ENCODE measurements around the gene B3GAT1. TPM values are rescaled to one million over a fixed set of nuclear protein-coding genes. Genes with fewer than 3 reads are reported as not detected.

The B3GAT1 gene
- total and polyA plus RNA-seq, 2 of the 13 experiments (the other 11 are each of a cell fraction or from before 2014, with no cell fraction given): not detected

GRCh38 chr11:134337051-134337450 is 75.0 kb downstream of the B3GAT1 start:
- H3K36me3 ChIP-seq (replicated peaks in 1 of 2; ENCODE audit: control insufficient read depth in 1 of 2, insufficient read depth in 2 of 2, low read length in 2 of 2): no peaks in the 10 kb centered on the region
- no peaks in the 10 kb centered on the region for H3K4me1 ChIP-seq (ENCODE audit: insufficient read depth, low read length)
- POLR2A ChIA-PET: no interaction called here
- BruUV-seq (replicated peaks): no TSS peak
- H4K20me1 ChIP-seq (ENCODE audit: insufficient read depth, low read length): 0 out of 2 replicates have a peak, but pooled peaks cover 3% of the 10 kb centered on the region
- intact Hi-C loops (cut with micrococcal nuclease; ENCODE audit: unreplicated experiment) (no loop called here), in situ Hi-C loops (cut with HindIII; ENCODE audit: extremely low pct_ligation_motif_present, low pct_unique_long_range_greater_than_20kb) (no loop called here)
- no peak overlapping the region for H3K4me2 ChIP-seq (ENCODE audit: low read depth, low read length)
- DNase-seq (ENCODE audit: low spot score): no peak
- H2AFZ ChIP-seq (ENCODE audit: low read length): no peak overlapping the region
- no peak overlapping the region for H3K9ac ChIP-seq (ENCODE audit: insufficient read depth, low read depth, low read length)
- no peaks in the 10 kb centered on the region for H3K9me3 ChIP-seq (ENCODE audit: low read length)
- no peak for FAIRE-seq
- ATAC-seq: no peak
- 50% methylated on average over 2 of the region's 4 CpGs for WGBS (ENCODE audit: low lambda C conversion rate)
- peaks cover 0 to 10% of the 10 kb centered on the region in 2 experiments; a peak in 3 of 5 replicates for H3K27me3 ChIP-seq (ENCODE audit: control insufficient read depth in 1 of 2, insufficient read depth in 2 of 2, low read length in 2 of 2)
- CTCF ChIA-PET (ENCODE audit: low intra/inter-chr PET ratio, low total read pairs): no interaction called here
- no peaks in the 10 kb centered on the region for H3K79me2 ChIP-seq (ENCODE audit: insufficient read depth, low read length)
- H3K4me3 ChIP-seq (replicated peaks in 1 of 3; ENCODE audit: insufficient read depth in 1 of 3, low read depth in 2 of 3, low read length in 3 of 3): no peak overlapping the region
- TF ChIP-seq SOX6 (IDR thresholded peaks at IDR 0.05): no peak
- no peak for TF ChIP-seq SOX6 (CRISPR knock-in tag; IDR thresholded peaks at IDR 0.05)
- no peak for TF ChIP-seq ZNF484 (CRISPR knock-in tag; IDR thresholded peaks at IDR 0.05; ENCODE audit: borderline replicate concordance, low read depth)
- no peak for TF ChIP-seq DNMT3B (CRISPR knock-in tag; conservative IDR thresholded peaks at IDR 0.05)
- TF ChIP-seq SIX1 (CRISPR knock-in tag; IDR thresholded peaks at IDR 0.05; ENCODE audit: borderline replicate concordance): no peak
- no peak for TF ChIP-seq PITX1 (CRISPR knock-in tag; IDR thresholded peaks at IDR 0.05)
- no peak for TF ChIP-seq RAD51 (IDR thresholded peaks at IDR 0.05; ENCODE audit: borderline replicate concordance)
- no peak for TF ChIP-seq FOXP4 (CRISPR knock-in tag; IDR thresholded peaks at IDR 0.05)
- no peak for TF ChIP-seq STAT6 (CRISPR knock-in tag; IDR thresholded peaks at IDR 0.05; ENCODE audit: borderline replicate concordance)
- no peak for TF ChIP-seq SCMH1 (CRISPR knock-in tag; IDR thresholded peaks at IDR 0.05; ENCODE audit: borderline replicate concordance)
- no peak for TF ChIP-seq PLRG1 (conservative IDR thresholded peaks at IDR 0.05)
- TF ChIP-seq CBX2 (IDR thresholded peaks at IDR 0.05; ENCODE audit: low read depth, low read length): no peak
- TF ChIP-seq CBX2 (CRISPR knock-in tag; IDR thresholded peaks at IDR 0.05; ENCODE audit: low read depth): no peak
- TF ChIP-seq ZNF143 (CRISPR knock-in tag; IDR thresholded peaks at IDR 0.05): no peak
- no peak for TF ChIP-seq NONO (IDR thresholded peaks at IDR 0.05)
- no peak for TF ChIP-seq NONO (CRISPR knock-in tag; conservative IDR thresholded peaks at IDR 0.05)
- no peak for TF ChIP-seq USF2 (IDR thresholded peaks at IDR 0.05; ENCODE audit: low read depth, low read length)
- no peak for TF ChIP-seq USF2 (CRISPR knock-in tag; IDR thresholded peaks at IDR 0.05; ENCODE audit: borderline replicate concordance)
- H3K27ac ChIP-seq (ENCODE audit: extremely low read length, insufficient read depth, low read length): no peak overlapping the region
